ENCODE measurements around the gene MLH3.

The MLH3 gene

DNA sequence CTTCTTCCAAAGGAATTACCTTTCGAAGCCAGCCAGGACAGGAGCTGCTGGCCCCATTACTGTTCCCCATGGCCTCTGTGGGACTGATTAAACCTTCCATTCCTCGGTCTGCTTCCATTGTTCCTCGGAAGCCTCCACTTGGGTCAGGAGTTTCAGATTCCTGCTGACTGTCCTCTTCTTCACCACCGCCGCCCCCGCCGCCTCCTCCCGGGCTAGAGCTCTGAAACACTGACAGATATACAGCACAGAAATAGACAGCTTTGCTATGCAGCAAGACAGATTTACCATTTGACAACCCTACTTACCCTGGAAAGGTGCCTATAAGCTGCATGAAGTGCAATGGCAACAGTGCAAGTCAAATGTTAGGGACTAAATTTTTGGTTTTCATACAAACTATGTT lies 40.0 kb upstream of the MLH3 start:
- no peak for DNase-seq (ENCODE audit: extremely low read depth, low read depth)
- TF ChIP-seq, protein P1, sequence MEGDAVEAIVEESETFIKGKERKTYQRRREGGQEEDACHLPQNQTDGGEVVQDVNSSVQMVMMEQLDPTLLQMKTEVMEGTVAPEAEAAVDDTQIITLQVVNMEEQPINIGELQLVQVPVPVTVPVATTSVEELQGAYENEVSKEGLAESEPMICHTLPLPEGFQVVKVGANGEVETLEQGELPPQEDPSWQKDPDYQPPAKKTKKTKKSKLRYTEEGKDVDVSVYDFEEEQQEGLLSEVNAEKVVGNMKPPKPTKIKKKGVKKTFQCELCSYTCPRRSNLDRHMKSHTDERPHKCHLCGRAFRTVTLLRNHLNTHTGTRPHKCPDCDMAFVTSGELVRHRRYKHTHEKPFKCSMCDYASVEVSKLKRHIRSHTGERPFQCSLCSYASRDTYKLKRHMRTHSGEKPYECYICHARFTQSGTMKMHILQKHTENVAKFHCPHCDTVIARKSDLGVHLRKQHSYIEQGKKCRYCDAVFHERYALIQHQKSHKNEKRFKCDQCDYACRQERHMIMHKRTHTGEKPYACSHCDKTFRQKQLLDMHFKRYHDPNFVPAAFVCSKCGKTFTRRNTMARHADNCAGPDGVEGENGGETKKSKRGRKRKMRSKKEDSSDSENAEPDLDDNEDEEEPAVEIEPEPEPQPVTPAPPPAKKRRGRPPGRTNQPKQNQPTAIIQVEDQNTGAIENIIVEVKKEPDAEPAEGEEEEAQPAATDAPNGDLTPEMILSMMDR (IDR thresholded peaks at IDR 0.05; ENCODE audit: low read depth, low read length): no peak

DNA sequence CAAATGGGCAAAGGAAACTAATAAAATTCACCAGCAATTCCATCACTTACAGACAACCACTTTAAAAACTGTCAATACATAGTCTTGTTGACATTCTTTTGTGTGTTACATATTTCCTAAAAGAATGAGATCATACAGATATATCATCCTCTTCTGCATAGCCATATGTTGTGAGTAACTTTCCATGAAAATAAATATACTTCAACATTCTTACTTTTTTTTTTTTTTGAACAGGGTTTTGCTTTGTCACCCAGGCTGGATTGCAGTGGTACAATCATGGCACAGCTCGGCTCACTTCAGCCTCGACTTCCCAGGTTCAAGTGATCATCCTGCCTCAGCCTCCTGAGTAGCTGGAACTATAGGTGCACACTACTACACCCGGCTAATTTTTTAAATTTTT lies 39.1 kb upstream of the MLH3 start:
- no peak for DNase-seq (ENCODE audit: extremely low read depth, low read depth)
- TF ChIP-seq, protein P1 (IDR thresholded peaks at IDR 0.05; ENCODE audit: low read depth, low read length): no peak

DNA sequence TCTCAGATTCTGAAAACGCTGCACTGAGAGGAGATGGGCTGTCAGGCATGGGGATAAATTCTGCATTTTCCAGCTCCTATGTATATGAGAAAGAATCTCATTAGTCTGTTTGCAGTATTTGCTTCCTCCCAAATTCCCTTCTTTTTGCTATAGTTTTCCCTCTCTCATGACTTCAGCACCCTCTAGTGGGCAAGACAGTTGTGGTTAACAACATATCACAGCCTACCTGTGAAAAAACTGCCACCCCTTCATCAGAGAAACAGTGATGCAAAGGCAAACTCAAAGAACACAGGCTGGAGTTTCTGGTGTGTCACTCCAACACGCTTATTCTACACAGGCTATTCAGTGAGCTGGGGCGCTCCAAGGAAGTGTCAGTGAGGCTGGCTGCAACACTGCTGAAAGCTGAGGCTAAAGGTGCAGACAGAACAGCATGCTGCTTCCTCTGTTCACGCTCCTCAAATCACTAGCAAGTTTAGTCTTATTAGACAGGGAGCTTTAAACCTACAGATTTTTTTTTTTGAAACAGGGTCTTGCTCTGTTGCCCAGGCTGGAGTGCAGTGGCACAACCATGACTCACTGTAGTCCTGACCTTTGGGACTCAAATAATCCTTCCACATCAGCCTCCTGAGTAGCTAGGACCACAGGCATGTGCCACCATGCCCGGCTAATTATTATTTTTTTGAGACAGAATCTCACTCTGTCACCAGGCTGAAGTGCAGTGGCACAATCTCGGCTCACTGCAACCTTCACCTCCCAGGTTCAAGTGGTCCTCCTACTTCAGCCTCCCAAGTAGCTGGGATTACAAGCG lies 37.5 kb upstream of the MLH3 start:
- no peak for DNase-seq (ENCODE audit: extremely low read depth, low read depth)
- TF ChIP-seq, protein P1 (IDR thresholded peaks at IDR 0.05; ENCODE audit: low read depth, low read length): peak; percentile 77

DNA sequence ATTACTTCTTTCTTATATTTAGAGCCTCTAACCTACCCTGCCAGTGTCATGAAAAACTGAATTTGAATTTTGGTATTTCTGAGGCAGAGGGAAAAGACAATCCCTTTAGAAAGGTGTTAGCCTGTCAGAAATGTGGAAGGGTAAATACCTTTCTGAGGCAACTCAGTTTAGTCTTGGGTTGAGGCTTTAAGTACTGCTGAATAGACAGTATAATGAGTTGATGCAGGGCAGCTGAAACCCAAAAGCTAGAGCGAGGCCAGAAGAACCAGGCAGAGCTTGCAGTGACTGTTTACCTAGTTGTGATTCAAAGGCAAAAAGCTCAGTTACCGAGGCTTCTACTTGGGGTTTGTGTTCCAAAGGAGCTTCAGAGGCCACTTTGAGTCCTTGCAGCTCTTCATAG lies 36.9 kb upstream of the MLH3 start:
- no peak for DNase-seq (ENCODE audit: extremely low read depth, low read depth)
- TF ChIP-seq, protein P1 (IDR thresholded peaks at IDR 0.05; ENCODE audit: low read depth, low read length): no peak

DNA sequence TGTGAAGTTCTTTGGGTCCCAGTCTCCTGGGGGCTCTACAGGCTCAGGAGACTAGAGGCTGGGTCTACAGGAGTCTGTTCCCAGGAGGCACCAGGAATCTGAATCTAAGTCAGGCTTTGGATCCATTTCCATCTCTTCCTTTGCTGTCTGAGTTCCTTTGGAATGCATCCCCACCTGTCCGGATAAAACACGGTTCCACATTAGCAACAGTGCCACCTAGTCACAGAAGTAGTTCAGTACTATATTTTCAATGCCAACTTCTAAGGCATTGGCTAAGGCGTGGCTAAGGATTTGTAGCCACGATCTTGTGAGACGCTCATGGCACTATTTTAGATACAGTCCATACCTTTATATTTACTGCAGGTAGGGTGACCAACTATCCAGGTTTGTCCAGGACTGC lies 33.2 kb upstream of the MLH3 start:
- DNase-seq (ENCODE audit: extremely low read depth, low read depth): no peak

DNA sequence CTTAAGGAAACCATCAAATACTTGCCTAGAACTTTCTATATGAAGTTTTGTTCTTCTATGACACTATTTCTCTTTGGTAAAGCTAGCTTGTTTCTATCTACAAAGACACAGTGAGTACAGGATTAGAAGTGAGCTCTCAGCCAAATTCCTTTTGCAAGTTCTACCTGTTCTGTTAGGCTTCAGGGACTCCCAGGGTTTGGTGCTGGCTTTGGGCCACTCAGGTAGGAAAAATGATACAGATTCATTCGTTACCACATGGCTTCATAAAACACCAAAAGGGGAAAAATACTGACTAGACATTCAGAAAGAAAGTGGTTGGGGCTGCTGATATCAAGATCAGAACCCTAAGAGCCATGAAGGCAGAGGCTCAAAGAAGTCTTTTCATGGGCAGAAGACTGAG lies 32.0 kb upstream of the MLH3 start:
- TF ChIP-seq, protein P1 (IDR thresholded peaks at IDR 0.05; ENCODE audit: low read depth, low read length): no peak

More for the DNA sequence above, 33.2 kb upstream of the MLH3 start:
- TF ChIP-seq, protein P1 (IDR thresholded peaks at IDR 0.05; ENCODE audit: low read depth, low read length): peak; percentile 14

DNA sequence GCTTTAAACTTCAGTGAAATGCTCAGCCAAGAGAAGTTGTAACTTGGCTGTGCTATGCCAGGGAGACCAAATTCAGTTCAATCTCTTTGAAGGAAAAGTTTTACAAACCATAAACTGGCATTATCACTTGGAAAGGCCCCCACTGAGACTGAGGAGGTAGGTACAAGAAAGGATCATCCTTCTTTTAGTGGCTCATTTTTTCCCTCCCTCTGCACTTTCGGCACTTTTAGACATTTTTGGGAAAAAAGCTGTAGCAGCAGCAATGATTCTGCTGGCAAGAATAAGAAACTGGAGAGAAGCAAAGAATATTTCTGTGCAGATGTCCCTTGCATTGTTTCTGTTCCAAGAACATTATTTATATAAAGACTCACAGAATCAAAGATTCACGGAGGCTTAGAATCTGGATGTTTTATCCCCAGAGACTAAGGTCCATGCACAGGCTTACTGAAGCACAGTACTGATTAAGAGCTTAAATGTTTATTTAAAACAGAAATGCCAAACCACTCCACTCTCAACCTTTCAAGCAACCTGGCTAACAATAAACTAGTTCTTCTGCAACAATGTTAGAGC lies 30.5 kb upstream of the MLH3 start:
- DNase-seq (ENCODE audit: extremely low read depth, low read depth): no peak
- TF ChIP-seq, protein P1 (IDR thresholded peaks at IDR 0.05; ENCODE audit: low read depth, low read length): no peak

More for the DNA sequence above, 32.0 kb upstream of the MLH3 start:
- DNase-seq (ENCODE audit: extremely low read depth, low read depth): no peak

Measured in AG09319 (cell line).